Cardiac septum (tissue), 1 donor: Measurements from ENCODE around the gene C4A. TPM values are rescaled to one million over a fixed set of nuclear protein-coding genes. Genes with fewer than 3 reads are reported as not detected.
"Not testable (repeated sequence)": the region's sequence is repeated elsewhere in the genome, so short reads cannot be mapped to it uniquely, and the experiment has no call there.

Experiments used
- DNase-seq: peaks from one replicate; pipeline ENCODE4 v3.0.0-alpha.2; 2020; ENCODE audit warnings: low spot score
- intact Hi-C: fragments of 100-400 bp; cut with DNase I; formaldehyde crosslinking; loops from one replicate; pipeline ENCODE4 v1.14.0; 2022
- long read RNA-seq: library from polyadenylated mRNA; unstranded; transcript quantifications from one replicate; pipeline ENCODE4 v2.0.0, GENCODE V29; 2021
- total RNA-seq: library from RNA; stranded (reverse); fragmentation: NEBNext Ultra II Directional; extraction: Animal tissue kit (Norgen Biotek cat#: 25700); gene quantifications from one replicate; pipeline ENCODE4 v1.2.1, GENCODE V29; 2021
- donor health status: DM: no; HTN: no; CAD: no.

The C4A gene
- 131 TPM for total RNA-seq
- long read RNA-seq, full-length matches to known transcripts = 17 of 110 reads
- long read RNA-seq, partial matches to known transcripts = 76 of 110 reads
- long read RNA-seq, other reads (novel, unspliced or antisense) = 17 of 110 reads

DNA sequence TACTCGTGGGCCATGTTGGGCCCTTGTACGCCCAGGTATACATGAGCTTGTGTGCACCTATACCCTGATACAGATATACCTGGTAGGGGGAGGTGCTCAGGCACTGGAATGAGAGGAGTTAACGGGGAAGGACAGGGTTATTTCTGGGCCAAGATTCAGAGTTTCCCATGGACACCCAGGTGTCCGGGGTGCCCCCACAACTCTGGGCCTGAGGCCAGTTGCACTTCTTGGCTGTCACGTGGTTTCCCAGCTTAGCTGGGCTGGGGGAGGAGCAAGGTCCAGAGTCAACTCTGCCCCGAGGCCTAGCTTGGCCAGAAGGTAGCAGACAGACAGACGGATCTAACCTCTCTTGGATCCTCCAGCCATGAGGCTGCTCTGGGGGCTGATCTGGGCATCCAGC lies at the start of gene C4A:
TSS of gene C4A (plus strand) at position 314 of the 400 bp plus-strand sequence. CDS start at position 365, 51 bp downstream.
- DNase-seq, intact Hi-C loops: not testable (repeated sequence)

DNA sequence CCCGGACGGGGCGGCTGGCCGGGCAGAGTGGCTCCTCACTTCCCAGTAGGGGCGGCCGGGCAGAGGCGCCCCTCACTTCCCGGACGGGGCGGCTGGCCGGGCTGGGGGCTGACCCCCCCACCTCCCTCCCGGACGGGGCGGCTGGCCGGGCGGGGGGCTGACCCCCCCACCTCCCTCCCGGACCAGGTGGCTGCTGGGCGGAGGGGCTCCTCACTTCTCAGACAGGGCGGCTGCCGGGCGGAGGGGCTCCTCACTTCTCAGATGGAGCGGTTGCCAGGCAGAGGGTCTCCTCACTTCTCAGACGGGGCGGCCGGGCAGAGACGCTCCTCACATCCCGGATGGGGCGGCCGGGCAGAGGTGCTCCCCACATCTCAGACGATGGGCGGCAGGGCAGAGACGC lies 49.7 kb upstream of the C4A start:
- intact Hi-C loops, DNase-seq: not testable (repeated sequence)

DNA sequence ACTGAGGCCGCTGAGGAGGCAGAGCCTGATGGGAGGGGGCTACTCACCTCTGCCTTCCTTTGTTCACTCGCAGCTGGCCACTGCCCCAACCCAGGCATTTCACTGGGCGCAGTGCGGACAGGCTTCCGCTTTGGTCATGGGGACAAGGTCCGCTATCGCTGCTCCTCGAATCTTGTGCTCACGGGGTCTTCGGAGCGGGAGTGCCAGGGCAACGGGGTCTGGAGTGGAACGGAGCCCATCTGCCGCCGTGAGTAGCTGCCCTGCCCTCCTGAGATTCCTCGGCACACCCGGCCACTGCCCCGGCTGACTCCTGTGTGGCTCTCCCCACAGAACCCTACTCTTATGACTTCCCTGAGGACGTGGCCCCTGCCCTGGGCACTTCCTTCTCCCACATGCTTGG lies 48.3 kb upstream of the C4A start:
- intact Hi-C loops = no loop called here
- DNase-seq = no peak

DNA sequence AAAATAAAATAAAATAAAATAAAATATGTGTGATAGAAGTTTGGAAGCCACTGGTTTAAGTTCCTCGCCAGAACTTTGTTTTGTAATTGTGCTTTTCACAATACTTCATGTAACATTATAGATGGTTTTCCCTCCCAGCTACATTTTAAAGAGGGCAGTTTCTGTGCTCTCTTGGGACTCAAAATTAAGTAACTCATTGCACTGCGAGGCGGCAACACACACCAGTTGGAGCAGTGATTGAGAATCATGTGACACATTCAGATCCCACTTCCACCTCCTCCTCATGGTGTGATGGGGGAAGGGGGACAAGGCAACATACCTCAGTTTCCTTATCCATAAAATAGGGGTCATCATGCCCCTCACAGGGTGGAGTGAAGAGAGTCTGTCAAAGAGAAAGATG lies 46.8 kb upstream of the C4A start:
- intact Hi-C loops = no loop called here
- DNase-seq = no peak

DNA sequence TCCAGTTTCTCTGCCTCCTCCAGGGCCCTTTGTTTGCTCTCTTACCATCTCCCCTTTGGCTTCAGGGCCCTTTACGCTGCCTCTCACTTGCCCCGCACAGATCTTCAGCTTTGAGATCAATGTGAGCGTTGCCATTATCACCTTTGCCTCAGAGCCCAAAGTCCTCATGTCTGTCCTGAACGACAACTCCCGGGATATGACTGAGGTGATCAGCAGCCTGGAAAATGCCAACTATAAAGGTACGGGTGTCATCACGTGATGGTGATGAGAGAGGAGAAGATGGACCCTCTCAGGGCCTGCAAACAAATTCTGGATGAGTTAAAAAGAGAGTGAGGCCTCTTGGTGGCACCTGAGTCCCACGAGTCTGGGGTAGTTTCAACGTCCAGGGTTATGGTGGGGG lies 46.0 kb upstream of the C4A start:
- no peak for DNase-seq
- intact Hi-C loops = no loop called here

DNA sequence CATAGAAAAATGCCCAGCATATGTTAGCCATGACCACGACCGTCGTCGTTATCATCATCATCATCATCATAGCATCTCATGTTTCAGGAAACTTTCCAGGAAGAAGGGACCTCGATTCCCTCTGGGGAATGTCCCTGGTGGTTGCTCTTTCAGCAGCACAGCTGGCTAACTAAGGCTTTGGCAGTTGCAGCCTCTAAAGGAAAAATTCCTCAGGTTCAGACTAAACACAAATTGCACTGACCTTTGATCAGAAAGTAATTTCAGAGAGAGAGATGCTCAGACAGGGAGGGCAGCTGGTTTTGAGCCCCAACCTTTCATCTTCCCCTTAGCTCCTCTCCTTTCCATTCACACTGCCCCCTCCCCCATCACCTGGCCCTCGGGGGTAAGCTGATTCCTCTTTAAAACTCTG lies 41.6 kb upstream of the C4A start:
- no peak for DNase-seq
- intact Hi-C loops = no loop called here

DNA sequence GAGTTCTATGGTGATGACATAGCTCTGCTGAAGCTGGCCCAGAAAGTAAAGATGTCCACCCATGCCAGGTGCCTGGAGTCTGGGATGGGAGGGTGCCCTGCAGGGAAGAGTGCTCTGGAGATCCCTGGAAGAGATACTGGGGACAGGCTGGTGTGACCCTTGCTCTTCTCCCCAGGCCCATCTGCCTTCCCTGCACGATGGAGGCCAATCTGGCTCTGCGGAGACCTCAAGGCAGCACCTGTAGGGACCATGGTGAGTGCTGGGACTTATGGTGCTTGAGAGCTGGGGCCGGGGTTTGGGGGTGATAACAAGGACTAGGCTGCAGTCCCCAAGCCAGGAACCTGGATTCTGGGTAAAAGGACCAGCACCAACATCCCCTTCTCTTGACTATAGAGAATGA lies 38.1 kb upstream of the C4A start:
- intact Hi-C loops = no loop called here
- no peak for DNase-seq

DNA sequence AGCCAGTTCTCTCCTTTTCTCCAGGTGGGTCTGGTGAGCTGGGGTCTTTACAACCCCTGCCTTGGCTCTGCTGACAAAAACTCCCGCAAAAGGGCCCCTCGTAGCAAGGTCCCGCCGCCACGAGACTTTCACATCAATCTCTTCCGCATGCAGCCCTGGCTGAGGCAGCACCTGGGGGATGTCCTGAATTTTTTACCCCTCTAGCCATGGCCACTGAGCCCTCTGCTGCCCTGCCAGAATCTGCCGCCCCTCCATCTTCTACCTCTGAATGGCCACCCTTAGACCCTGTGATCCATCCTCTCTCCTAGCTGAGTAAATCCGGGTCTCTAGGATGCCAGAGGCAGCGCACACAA lies 36.7 kb upstream of the C4A start:
- no peak for DNase-seq
- intact Hi-C loops = no loop called here

DNA sequence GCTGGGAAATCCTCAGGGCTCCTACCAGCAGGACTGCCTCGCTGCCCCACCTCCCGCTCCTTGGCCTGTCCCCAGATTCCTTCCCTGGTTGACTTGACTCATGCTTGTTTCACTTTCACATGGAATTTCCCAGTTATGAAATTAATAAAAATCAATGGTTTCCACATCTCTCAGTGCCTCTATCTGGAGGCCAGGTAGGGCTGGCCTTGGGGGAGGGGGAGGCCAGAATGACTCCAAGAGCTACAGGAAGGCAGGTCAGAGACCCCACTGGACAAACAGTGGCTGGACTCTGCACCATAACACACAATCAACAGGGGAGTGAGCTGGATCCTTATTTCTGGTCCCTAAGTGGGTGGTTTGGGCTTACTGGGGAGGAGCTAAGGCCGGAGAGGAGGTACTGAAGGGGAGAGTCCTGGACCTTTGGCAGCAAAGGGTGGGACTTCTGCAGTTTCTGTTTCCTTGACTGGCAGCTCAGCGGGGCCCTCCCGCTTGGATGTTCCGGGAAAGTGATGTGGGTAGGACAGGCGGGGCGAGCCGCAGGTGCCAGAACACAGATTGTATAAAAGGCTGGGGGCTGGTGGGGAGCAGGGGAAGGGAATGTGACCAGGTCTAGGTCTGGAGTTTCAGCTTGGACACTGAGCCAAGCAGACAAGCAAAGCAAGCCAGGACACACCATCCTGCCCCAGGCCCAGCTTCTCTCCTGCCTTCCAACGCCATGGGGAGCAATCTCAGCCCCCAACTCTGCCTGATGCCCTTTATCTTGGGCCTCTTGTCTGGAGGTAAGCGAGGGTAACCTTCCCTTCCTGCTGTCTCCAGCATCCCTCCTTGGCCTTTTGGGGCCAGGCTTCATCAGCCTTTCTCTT lies 36.1 kb upstream of the C4A start, which contains the start of gene CFB:
TSS of gene CFB (plus strand) at position 589 of the 863 bp plus-strand sequence. CDS start at position 716, 127 bp downstream.
- intact Hi-C loops = no loop called here

DNA sequence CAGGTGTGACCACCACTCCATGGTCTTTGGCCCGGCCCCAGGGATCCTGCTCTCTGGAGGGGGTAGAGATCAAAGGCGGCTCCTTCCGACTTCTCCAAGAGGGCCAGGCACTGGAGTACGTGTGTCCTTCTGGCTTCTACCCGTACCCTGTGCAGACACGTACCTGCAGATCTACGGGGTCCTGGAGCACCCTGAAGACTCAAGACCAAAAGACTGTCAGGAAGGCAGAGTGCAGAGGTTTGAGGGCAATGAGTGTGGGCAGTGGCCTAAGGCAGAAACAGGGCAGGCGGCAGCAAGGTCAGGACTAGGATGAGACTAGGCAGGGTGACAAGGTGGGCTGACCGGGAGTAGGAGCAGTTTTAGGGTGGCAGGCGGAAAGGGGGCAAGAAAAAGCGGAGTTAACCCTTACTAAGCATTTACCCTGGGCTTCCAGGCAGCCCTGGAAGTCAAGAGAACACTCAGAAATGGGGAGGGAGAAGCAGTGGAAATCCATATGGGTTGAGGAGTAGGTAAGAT lies 35.4 kb upstream of the C4A start:
- DNase-seq = no peak
- intact Hi-C loops = no loop called here

More for the DNA sequence above, 36.1 kb upstream of the C4A start, which contains the start of gene CFB:
- no peak for DNase-seq

DNA sequence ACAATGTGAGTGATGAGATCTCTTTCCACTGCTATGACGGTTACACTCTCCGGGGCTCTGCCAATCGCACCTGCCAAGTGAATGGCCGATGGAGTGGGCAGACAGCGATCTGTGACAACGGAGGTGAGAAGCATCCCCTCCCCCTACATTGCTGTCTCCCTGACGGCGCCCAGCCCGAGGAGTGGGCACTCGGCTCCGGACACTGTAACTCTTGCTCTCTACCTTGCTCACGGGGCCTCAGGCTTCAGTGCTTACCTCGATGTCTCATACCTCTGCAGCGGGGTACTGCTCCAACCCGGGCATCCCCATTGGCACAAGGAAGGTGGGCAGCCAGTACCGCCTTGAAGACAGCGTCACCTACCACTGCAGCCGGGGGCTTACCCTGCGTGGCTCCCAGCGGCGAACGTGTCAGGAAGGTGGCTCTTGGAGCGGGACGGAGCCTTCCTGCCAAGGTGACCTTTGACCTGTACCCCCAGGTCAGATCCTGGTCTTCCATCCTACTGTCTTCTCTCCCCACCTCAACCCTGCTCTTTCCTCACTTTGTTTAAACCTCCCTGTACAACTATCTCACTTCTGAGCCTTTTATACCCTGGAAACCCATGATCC lies 34.7 kb upstream of the C4A start:
- intact Hi-C loops = no loop called here
- no peak for DNase-seq

DNA sequence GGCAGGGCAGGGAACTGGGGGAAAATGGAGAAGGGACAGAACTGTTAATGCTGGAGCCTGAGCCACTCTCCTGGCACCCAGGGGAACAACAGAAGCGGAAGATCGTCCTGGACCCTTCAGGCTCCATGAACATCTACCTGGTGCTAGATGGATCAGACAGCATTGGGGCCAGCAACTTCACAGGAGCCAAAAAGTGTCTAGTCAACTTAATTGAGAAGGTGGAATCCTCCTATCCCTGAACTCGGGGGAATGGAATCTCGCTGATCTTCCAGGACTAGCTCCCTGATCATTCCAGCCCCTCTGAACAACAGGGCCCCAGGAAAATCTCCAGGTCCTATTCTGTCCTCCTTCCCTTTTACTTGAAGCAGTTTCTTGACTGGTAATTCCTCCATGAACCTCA lies 34.0 kb upstream of the C4A start:
- intact Hi-C loops = no loop called here

DNA sequence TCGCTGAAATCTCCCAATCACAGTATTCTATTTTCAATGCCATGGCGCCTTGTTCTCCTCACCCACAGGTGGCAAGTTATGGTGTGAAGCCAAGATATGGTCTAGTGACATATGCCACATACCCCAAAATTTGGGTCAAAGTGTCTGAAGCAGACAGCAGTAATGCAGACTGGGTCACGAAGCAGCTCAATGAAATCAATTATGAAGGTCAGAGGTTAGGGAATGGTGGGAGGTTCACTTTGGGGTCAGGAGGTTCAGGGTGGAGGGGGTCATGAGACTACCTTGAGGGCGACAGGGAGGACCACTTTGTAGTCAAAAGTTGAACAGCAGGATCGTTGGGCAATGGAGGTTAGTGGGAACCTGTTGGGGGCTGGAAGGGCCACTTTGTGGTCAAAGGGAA lies 33.6 kb upstream of the C4A start:
- intact Hi-C loops = no loop called here

More for the DNA sequence above, 34.0 kb upstream of the C4A start:
- no peak for DNase-seq

DNA sequence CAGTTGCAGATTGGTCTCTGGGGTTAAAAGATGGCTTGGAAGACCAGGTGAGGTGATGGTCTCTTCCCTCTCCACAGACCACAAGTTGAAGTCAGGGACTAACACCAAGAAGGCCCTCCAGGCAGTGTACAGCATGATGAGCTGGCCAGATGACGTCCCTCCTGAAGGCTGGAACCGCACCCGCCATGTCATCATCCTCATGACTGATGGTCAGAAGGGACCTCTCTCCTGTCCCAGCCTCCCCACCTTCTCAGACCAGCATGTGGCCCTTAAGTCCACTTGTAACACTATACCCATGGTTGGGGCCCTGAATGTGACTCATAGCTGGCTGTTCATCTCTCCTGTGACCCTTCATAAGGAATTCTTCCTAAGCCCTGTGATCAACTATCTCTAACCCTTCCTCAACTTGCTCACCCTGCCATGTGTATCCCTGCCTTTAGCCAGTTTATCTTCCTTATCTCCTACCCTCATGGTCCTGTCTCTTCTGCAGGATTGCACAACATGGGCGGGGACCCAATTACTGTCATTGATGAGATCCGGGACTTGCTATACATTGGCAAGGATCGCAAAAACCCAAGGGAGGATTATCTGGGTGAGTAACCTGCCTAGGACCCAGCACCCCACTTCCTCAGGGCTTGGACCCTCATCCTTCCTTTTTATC lies 33.0 kb upstream of the C4A start:
- DNase-seq = no peak
- intact Hi-C loops = no loop called here

More for the DNA sequence above, 33.6 kb upstream of the C4A start:
- DNase-seq = no peak

DNA sequence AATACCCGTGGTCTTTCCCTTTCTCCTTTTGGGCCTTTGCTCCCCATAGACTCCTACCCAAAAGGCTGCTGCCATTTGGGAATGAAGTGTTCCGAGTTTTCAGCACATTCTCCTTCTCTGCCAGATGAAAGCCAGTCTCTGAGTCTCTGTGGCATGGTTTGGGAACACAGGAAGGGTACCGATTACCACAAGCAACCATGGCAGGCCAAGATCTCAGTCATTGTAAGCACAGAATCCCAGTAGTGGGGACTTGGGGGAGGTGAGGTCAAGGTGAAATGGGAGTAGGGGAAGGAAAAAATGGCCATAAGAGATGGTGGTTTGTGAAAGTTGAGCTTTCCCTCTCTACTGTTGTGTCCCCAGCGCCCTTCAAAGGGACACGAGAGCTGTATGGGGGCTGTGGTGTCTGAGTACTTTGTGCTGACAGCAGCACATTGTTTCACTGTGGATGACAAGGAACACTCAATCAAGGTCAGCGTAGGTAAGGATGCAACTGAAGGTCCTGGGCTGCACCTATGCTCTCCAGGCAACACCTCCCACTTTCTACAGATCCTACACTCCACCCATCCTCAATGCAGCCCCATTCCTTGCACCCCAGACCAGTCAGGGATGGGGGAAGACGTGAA lies 31.8 kb upstream of the C4A start:
- intact Hi-C loops = loop anchor here (5.0 to 10.0 kb wide), 3 partner anchors 48 to 405 kb away; partner anchors contain the start of genes ATP6V1G2, DDX39B, LY6G5C and NFKBIL1
- DNase-seq = no peak

DNA sequence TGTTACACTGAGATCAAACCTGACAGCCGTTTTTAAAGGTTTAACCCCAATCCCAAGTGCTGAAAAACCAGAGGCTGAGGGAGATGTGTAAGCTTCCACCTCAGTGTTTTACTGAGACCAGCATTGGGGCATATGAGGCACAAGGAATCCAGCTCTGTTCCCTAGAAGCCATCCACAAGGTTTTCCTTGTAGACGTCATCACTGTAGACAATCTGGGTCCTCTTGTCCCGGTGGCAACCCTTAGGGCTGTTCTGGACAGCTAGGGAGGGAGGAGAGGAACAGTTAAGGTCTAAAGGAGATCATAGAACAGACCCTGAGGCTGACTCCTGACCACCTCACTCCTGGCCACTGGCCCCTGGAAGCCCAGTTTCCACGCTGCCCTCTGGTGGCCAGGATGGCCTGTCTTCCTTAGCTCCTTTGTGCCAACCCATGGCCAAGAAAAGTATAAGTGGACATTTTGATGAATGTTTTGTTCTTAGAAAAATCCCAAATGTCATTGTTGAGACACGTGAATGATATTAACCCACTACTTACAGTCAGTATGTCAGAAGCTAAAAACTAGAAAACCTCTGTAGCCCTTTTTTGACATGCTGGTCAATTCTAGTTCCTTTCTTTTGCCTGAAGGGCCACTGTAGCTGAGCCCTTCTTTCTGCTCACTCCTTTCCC lies 29.6 kb upstream of the C4A start:
- intact Hi-C loops = loop anchor here (5.0 to 10.0 kb wide), 3 partner anchors 50 to 407 kb away; partner anchors contain the start of genes ATP6V1G2, DDX39B, LY6G5C and NFKBIL1

DNA sequence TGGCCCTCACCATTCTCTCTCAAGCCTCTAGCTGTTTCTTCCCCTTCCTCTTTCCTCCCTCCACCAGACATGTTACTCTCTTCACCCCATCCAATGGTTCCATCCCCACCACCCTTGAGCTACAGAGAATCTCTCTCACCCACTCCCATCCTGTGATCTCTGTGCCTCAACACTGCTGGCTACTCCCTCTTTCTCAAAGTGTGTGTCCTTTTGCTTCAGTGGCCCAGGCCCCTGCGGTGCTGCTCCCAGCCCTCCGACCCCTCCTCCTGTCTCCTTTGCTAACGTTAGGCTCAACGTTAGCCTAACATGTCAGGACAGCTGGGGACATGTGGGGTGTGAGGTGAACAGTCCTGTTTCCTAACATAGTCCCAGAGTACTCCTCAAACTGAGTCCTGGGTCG lies 29.0 kb upstream of the C4A start:
- intact Hi-C loops = loop anchor here (5.0 to 10.0 kb wide), 3 partner anchors 51 to 408 kb away; partner anchors contain the start of genes ATP6V1G2, DDX39B, LY6G5C and NFKBIL1

More for the DNA sequence above, 29.6 kb upstream of the C4A start:
- no peak for DNase-seq

DNA sequence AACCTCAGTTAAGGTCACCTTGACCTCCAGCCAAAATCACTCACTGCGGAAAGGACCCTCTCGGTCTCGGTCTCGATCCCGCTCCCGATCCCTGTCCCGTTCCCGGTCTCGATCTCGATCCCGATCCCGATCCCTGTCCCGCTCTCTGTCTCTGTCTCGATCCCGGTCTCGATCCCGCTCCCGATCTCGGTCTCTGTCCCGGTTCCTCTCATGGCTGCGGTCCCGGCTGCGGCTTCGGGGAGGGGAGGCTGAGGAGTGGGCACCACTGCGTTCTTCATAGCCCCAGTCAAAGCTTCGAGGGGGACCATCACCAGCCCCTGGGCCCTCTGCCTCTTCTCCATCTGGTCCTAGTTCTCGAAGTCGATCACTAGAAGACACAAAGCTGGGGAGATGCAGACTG lies 27.3 kb upstream of the C4A start:
- intact Hi-C loops = loop anchor here (5.0 to 10.0 kb wide), 3 partner anchors 52 to 410 kb away; partner anchors contain the start of genes ATP6V1G2, DDX39B, LY6G5C and NFKBIL1
- no peak for DNase-seq

More for the DNA sequence above, 29.0 kb upstream of the C4A start:
- DNase-seq = no peak
